T-helper 1 cell (primary cell): ENCODE data around the gene PRPF6.

Experiments used
- DNase-seq, 5 donors: peaks; one replicate each; pipeline ENCODE4 v3.0.0-alpha.2; 2012 to 2020

The PRPF6 gene

GRCh38 chr20:64049878-64050260 lies 68.9 kb downstream of the PRPF6 start:
- no peak for DNase-seq

- no peak for DNase-seq
Observed at GRCh38 chr20:64050261-64051032, 69.5 kb downstream of the PRPF6 start.

- no peak for DNase-seq
Observed at GRCh38 chr20:64051033-64051452, 70.1 kb downstream of the PRPF6 start.

- no peak for DNase-seq
Observed at GRCh38 chr20:64051561-64052325, 70.8 kb downstream of the PRPF6 start.

- no peak for DNase-seq
Observed at GRCh38 chr20:64052326-64052722, 71.4 kb downstream of the PRPF6 start.

- DNase-seq = no peak
Observed at GRCh38 chr20:64052987-64053840, 72.3 kb downstream of the PRPF6 start.

GRCh38 chr20:64053841-64054661 lies 73.1 kb downstream of the PRPF6 start:
- no peak for DNase-seq

- no peak for DNase-seq
Observed at GRCh38 chr20:64055396-64055892, 74.5 kb downstream of the PRPF6 start.

GRCh38 chr20:64055893-64056638 lies 75.1 kb downstream of the PRPF6 start:
- DNase-seq = no peak

GRCh38 chr20:64056639-64056888 lies 75.6 kb downstream of the PRPF6 start:
- no peak for DNase-seq

- DNase-seq = peak in 1 of 5 donors; percentile 56
Observed at GRCh38 chr20:64056889-64057627, 76.1 kb downstream of the PRPF6 start.

GRCh38 chr20:64057628-64058498 lies 76.9 kb downstream of the PRPF6 start:
- peak; percentile 55 to 74 (median 67) for DNase-seq

- no peak for DNase-seq
Observed at GRCh38 chr20:64058536-64058935, 77.6 kb downstream of the PRPF6 start.

GRCh38 chr20:64062276-64062595 lies 81.3 kb downstream of the PRPF6 start:
- no peak for DNase-seq

GRCh38 chr20:64062596-64063388 lies 81.9 kb downstream of the PRPF6 start, which contains the start of gene TCEA2:
Gene TCEA2, plus strand, starts transcription at chr20:64063198. Its CDS starts 115 bp downstream, at chr20:64063313.
- peak; percentile 77 to 94 (median 89) for DNase-seq

- no peak for DNase-seq
Observed at GRCh38 chr20:64063389-64064144, 82.6 kb downstream of the PRPF6 start.

GRCh38 chr20:64064145-64064698 lies 83.3 kb downstream of the PRPF6 start:
- no peak for DNase-seq
